HCT116 (cell line): ENCODE data around the gene HUNK. TPM values are rescaled to one million over a fixed set of nuclear protein-coding genes. Genes with fewer than 3 reads are reported as not detected.

Experiments used
- ATAC-seq: fragments of 200-7000 bp; cut with Tn5 transposase; 2 replicates; pipeline ENCODE4 v1.9.1; 2020; ENCODE audit warnings: mild to moderate bottlenecking, moderate library complexity
- BruUV-seq: library from RNA; stranded (reverse); fragments of 400-500 nt; replicated peaks from 2 replicates; lab custom pipeline; 2021; lab: Mats Ljungman, UMichigan
- CTCF ChIA-PET: fragments of 300-600 bp; sonication (Branson Sonifier 250); formaldehyde crosslinking; loops from one replicate; lab custom pipeline; 2021; ENCODE audit warnings: antibody characterized with exemption; lab: Charles Lee
- POLR2A ChIA-PET: fragments of 300-600, 350-600 bp; sonication (Branson Sonifier 250); formaldehyde crosslinking; loops from one replicate; lab custom pipeline; 2021; ENCODE audit warnings: antibody characterized with exemption; lab: Charles Lee
- RAD21 ChIA-PET, 2 experiments: fragments of 300-600 bp; sonication (Branson Sonifier 250); formaldehyde crosslinking; loops; one replicate each; lab custom pipeline; 2023; ENCODE audit warnings: low total read pairs in 2 of 2; ENCODE audit not compliant: uncharacterized antibody in 2 of 2, unreplicated experiment in 2 of 2, low non-redundant PET in 1 of 2; lab: Charles Lee
- DNase-seq: peaks from one replicate; pipeline ENCODE4 v3.0.0-alpha.2; 2010; ENCODE audit warnings: low read depth, low spot score
- H2AFZ ChIP-seq: fragments of 200-600 bp; shearing (Covaris generic), sonication (generic); 2 replicates; pipeline ENCODE4 v1.6.1; 2017; ENCODE audit warnings: low read depth, mixed run types, mixed read lengths, antibody characterized with exemption, low read length; ENCODE audit not compliant: poor library complexity, severe bottlenecking
- H3K27ac ChIP-seq: 2 replicates; pipeline ENCODE4 v1.5.1; 2012; ENCODE audit warnings: low read depth, low read length
- H3K27me3 ChIP-seq: fragments of 200-600 bp; sonication (generic); 2 replicates; pipeline ENCODE4 v1.6.1; 2016; ENCODE audit warnings: mixed run types, low read length, mixed read lengths; ENCODE audit not compliant: insufficient read depth
- H3K36me3 ChIP-seq, 2 experiments: fragments of 200-500 bp in 1 of 2; fragments of 200-600 bp in 1 of 2; sonication (Bioruptor generic) in 1 of 2; sonication (generic) in 1 of 2; 2 replicates each; pipeline versions ENCODE4 v1.5.1 to v1.6.1; 2014 to 2016; ENCODE audit warnings: low read length in 2 of 2, inconsistent platforms in 1 of 2, mixed read lengths in 1 of 2, mixed run types in 1 of 2; ENCODE audit not compliant: insufficient read depth in 2 of 2, control insufficient read depth in 1 of 2
- H3K4me1 ChIP-seq, 2 experiments: fragments of 200-600 bp in 1 of 2; sonication (generic) in 1 of 2; 2 replicates each; pipeline versions ENCODE4 v1.5.1 to v1.6.1; 2012 to 2017; ENCODE audit warnings: low read length in 2 of 2, inconsistent platforms in 1 of 2, mild to moderate bottlenecking in 1 of 2, mixed read lengths in 1 of 2, mixed run types in 1 of 2, moderate library complexity in 1 of 2; ENCODE audit not compliant: insufficient read depth in 2 of 2, control insufficient read depth in 1 of 2
- H3K4me2 ChIP-seq: fragments of 200-600 bp; sonication (generic); 2 replicates; pipeline ENCODE4 v1.6.1; 2017; ENCODE audit warnings: mixed run types, low read length, mixed read lengths
- H3K4me3 ChIP-seq, 2 experiments: fragments of 200-600 bp in 1 of 2; sonication (generic) in 1 of 2; replicated peaks in 1 of 2; 2 replicates each; pipeline ENCODE4 v1.5.1; 2011 to 2016; ENCODE audit warnings: low read length in 2 of 2, control low read depth in 1 of 2, low read depth in 1 of 2, mild to moderate bottlenecking in 1 of 2, mixed read lengths in 1 of 2, mixed run types in 1 of 2
- H3K79me2 ChIP-seq: fragments of 200-600 bp; sonication (generic); 2 replicates; pipeline ENCODE4 v1.6.1; 2017; ENCODE audit warnings: mild to moderate bottlenecking, mixed run types, low read length, moderate library complexity, mixed read lengths; ENCODE audit not compliant: insufficient read depth
- H3K9ac ChIP-seq: fragments of 200-600 bp; sonication (generic); 2 replicates; pipeline ENCODE4 v1.6.1; 2016; ENCODE audit warnings: low read length, mixed read lengths
- H3K9me2 ChIP-seq: fragments of 200-600 bp; sonication (generic), shearing (Covaris generic); 2 replicates; pipeline ENCODE4 v1.6.1; 2017; ENCODE audit warnings: mixed run types, mild to moderate bottlenecking, moderate library complexity; ENCODE audit not compliant: insufficient read depth
- H3K9me3 ChIP-seq, 2 experiments: fragments of 200-500 bp in 1 of 2; fragments of 200-600 bp in 1 of 2; sonication (Bioruptor generic) in 1 of 2; sonication (generic) in 1 of 2; 2 replicates each; pipeline ENCODE4 v1.6.1; 2014 to 2017; ENCODE audit warnings: low read length in 2 of 2, mixed read lengths in 2 of 2, inconsistent platforms in 1 of 2, low read depth in 1 of 2, mild to moderate bottlenecking in 1 of 2, mixed run types in 1 of 2, moderate library complexity in 1 of 2; ENCODE audit not compliant: control insufficient read depth in 1 of 2, insufficient read depth in 1 of 2
- H4K20me1 ChIP-seq: fragments of 200-600 bp; sonication (generic), shearing (Covaris generic); 2 replicates; pipeline ENCODE4 v1.6.1; 2017; ENCODE audit warnings: mixed run types, mild to moderate bottlenecking, moderate library complexity; ENCODE audit not compliant: insufficient read depth
- ATF3 ChIP-seq: IDR thresholded peaks from 2 replicates; pipeline ENCODE4 v1.6.1; 2012
- CBX3 ChIP-seq: IDR thresholded peaks from 2 replicates; pipeline ENCODE4 v1.6.1; 2012; ENCODE audit warnings: low read depth
- CEBPB ChIP-seq: IDR thresholded peaks from 2 replicates; pipeline ENCODE4 v1.6.1; 2012; ENCODE audit warnings: low read depth
- CTCF ChIP-seq, 3 experiments: fragments of 200-600 bp in 1 of 3; sonication (generic) in 1 of 3; IDR thresholded peaks in 2 of 3; conservative IDR thresholded peaks in 1 of 3; 2 replicates each; pipeline ENCODE4 v1.5.1; 2012 to 2017; ENCODE audit warnings: low read depth in 2 of 3, low read length in 2 of 3, antibody characterized with exemption in 1 of 3, borderline replicate concordance in 1 of 3, control low read depth in 1 of 3, mild to moderate bottlenecking in 1 of 3, mixed read lengths in 1 of 3, mixed run types in 1 of 3, moderate library complexity in 1 of 3; ENCODE audit not compliant: insufficient read depth in 1 of 3
- EGR1 ChIP-seq: IDR thresholded peaks from 2 replicates; pipeline ENCODE4 v1.6.1; 2012; ENCODE audit warnings: low read depth
- ELF1 ChIP-seq: IDR thresholded peaks from 2 replicates; pipeline ENCODE4 v1.6.1; 2012; ENCODE audit warnings: low read depth, borderline replicate concordance
- EZH2 ChIP-seq: fragments of 200-600 bp; sonication (generic); IDR thresholded peaks from 2 replicates; pipeline ENCODE4 v1.6.1; 2017; ENCODE audit warnings: antibody characterized with exemption, mixed run types
- FOSL1 ChIP-seq: IDR thresholded peaks from 2 replicates; pipeline ENCODE4 v1.6.1; 2012; ENCODE audit warnings: low read depth
- MAX ChIP-seq: IDR thresholded peaks from 2 replicates; pipeline ENCODE4 v1.6.1; 2012
- POLR2A ChIP-seq: IDR thresholded peaks from 2 replicates; pipeline ENCODE4 v1.7.0; 2011; ENCODE audit warnings: borderline replicate concordance; ENCODE audit not compliant: insufficient read depth, insufficient read length; ENCODE audit errors: extremely low read depth
- POLR2AphosphoS5 ChIP-seq: IDR thresholded peaks from 2 replicates; pipeline ENCODE4 v1.6.1; 2011; ENCODE audit warnings: mild to moderate bottlenecking, low read depth, low read length, moderate library complexity
- REST ChIP-seq: IDR thresholded peaks from 2 replicates; pipeline ENCODE4 v1.6.1; 2012; ENCODE audit warnings: low read depth
- SIN3A ChIP-seq: IDR thresholded peaks from 2 replicates; pipeline ENCODE4 v1.6.1; 2012; ENCODE audit warnings: low read depth
- SP1 ChIP-seq: IDR thresholded peaks from 2 replicates; pipeline ENCODE4 v1.6.1; 2012; ENCODE audit warnings: low read depth
- SRF ChIP-seq: IDR thresholded peaks from 2 replicates; pipeline ENCODE4 v1.6.1; 2012; ENCODE audit warnings: low read depth
- TCF7L2 ChIP-seq: IDR thresholded peaks from 2 replicates; pipeline ENCODE4 v1.7.0; 2011; ENCODE audit warnings: borderline replicate concordance, inconsistent platforms; ENCODE audit not compliant: insufficient read depth, insufficient read length; ENCODE audit errors: extremely low read depth
- YY1 ChIP-seq: IDR thresholded peaks from 2 replicates; pipeline ENCODE4 v1.6.1; 2011; ENCODE audit warnings: low read length, low read depth, moderate library complexity, mild to moderate bottlenecking; ENCODE audit not compliant: insufficient replicate concordance; ENCODE audit errors: extremely low read depth
- ZBTB33 ChIP-seq: IDR thresholded peaks from 2 replicates; pipeline ENCODE4 v1.6.1; 2011; ENCODE audit warnings: mild to moderate bottlenecking, low read length, moderate library complexity; ENCODE audit not compliant: insufficient replicate concordance; ENCODE audit errors: extremely low read depth
- ZFX ChIP-seq: fragments of 450-650 bp; IDR thresholded peaks from 2 replicates; pipeline ENCODE4 v1.6.1; 2017
- ZNF274 ChIP-seq: fragments of 200-500 bp; sonication (Bioruptor generic); IDR thresholded peaks from 2 replicates; pipeline ENCODE4 v1.6.1; 2014; ENCODE audit warnings: mild to moderate bottlenecking, low read depth, low read length, inconsistent platforms
- intact Hi-C: fragments of 100-400 bp; cut with micrococcal nuclease; formaldehyde crosslinking; loops from 2 replicates; pipeline ENCODE4 v1.10.0; 2022
- total RNA-seq: library from RNA; stranded (reverse); gene quantifications from one replicate; pipeline ENCODE4 v1.2.1, GENCODE V29; 2021; ENCODE audit not compliant: unreplicated experiment

Gene HUNK
- total RNA-seq, 1 experiment from 2014 or later, result not detected

GRCh38 chr21:31927689-31928353 lies 55.0 kb downstream of the HUNK start:
- ATAC-seq, result no peak
- Histone ChIP-seq H4K20me1 (no peaks in the 10 kb centered on the region), H3K4me3 (no peak overlapping the region), H3K36me3 (no peaks in the 10 kb centered on the region; a peak in 1 of 4 replicates), H3K27ac (no peak overlapping the region), H3K4me2 (no peak overlapping the region), H3K9ac (no peak overlapping the region), H3K79me2 (no peaks in the 10 kb centered on the region), H2AFZ (no peak overlapping the region), H3K9me2 (no peaks in the 10 kb centered on the region), H3K4me1 (no peaks in the 10 kb centered on the region), H3K27me3 (peaks cover 16% of the 10 kb centered on the region), H3K9me3 (no peaks in the 10 kb centered on the region)
- BruUV-seq, result no TSS peak
- no peak for DNase-seq
- TF ChIP-seq CEBPB (no peak), ATF3 (no peak), FOSL1 (no peak), EGR1 (no peak), POLR2AphosphoS5 (no peak), ZNF274 (no peak), REST (no peak), EZH2 (no peak), ELF1 (no peak), SIN3A (no peak), CTCF (IDR thresholded peaks at IDR 0.05 in 2 of 3, conservative IDR thresholded peaks at IDR 0.05 in 1 of 3; ENCODE audit: borderline replicate concordance in 1 of 3, insufficient read depth in 1 of 3, low read depth in 2 of 3, low read length in 2 of 3) (no peak), SRF (no peak), ZBTB33 (no peak), YY1 (no peak), TCF7L2 (no peak), CBX3 (no peak), SP1 (no peak), POLR2A (no peak), MAX (no peak), ZFX (no peak)
- ChIA-PET CTCF (no interaction called here), RAD21 (no interaction called here), POLR2A (no interaction called here)
- intact Hi-C loops, result no loop called here
